ENCODE results near the gene RABGAP1. TPM values are rescaled to one million over a fixed set of nuclear protein-coding genes. Genes with fewer than 3 reads are reported as not detected.

Gene RABGAP1
- total and polyA plus RNA-seq, 9 donors, result 27.1 to 64.8 (median 59.0) TPM

- H3K9me3 ChIP-seq, result no peaks in the 10 kb centered on the region
- intact Hi-C loops (cut with DNase I), result no loop called here
- DNase-seq, result no peak
- WGBS, 3 donors, result 43 to 96% (median 69%) methylated on average over 2 of the region's 2 CpGs
- no peak for TF ChIP-seq POLR2A (IDR thresholded peaks at IDR 0.05)
- H3K27me3 ChIP-seq, result no peaks in the 10 kb centered on the region
- H3K4me3 ChIP-seq, result no peak overlapping the region
- H3K4me1 ChIP-seq (ENCODE audit: insufficient read depth), result peaks cover 5% of the 10 kb centered on the region
- H3K36me3 ChIP-seq, result no peaks in the 10 kb centered on the region
- H3K27ac ChIP-seq, result no peak overlapping the region
Observed at GRCh38 chr9:122978601-122979000, 37.8 kb downstream of the RABGAP1 start.

- Histone ChIP-seq H3K4me1 (ENCODE audit: insufficient read depth) (peaks cover 1% of the 10 kb centered on the region), H3K9me3 (no peaks in the 10 kb centered on the region), H3K4me3 (no peak overlapping the region), H3K36me3 (no peaks in the 10 kb centered on the region), H3K27ac (no peak overlapping the region), H3K27me3 (no peaks in the 10 kb centered on the region)
- no peak for DNase-seq
- TF ChIP-seq POLR2A (IDR thresholded peaks at IDR 0.05), result no peak
- TF ChIP-seq, protein P1, sequence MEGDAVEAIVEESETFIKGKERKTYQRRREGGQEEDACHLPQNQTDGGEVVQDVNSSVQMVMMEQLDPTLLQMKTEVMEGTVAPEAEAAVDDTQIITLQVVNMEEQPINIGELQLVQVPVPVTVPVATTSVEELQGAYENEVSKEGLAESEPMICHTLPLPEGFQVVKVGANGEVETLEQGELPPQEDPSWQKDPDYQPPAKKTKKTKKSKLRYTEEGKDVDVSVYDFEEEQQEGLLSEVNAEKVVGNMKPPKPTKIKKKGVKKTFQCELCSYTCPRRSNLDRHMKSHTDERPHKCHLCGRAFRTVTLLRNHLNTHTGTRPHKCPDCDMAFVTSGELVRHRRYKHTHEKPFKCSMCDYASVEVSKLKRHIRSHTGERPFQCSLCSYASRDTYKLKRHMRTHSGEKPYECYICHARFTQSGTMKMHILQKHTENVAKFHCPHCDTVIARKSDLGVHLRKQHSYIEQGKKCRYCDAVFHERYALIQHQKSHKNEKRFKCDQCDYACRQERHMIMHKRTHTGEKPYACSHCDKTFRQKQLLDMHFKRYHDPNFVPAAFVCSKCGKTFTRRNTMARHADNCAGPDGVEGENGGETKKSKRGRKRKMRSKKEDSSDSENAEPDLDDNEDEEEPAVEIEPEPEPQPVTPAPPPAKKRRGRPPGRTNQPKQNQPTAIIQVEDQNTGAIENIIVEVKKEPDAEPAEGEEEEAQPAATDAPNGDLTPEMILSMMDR (IDR thresholded peaks at IDR 0.05), result no peak
- no peak for TF ChIP-seq EP300 (IDR thresholded peaks at IDR 0.05)
- 64 to 73% (median 68%) methylated on average over 5 of the region's 5 CpGs for WGBS, 3 donors
- intact Hi-C loops (cut with DNase I), result no loop called here
Observed at GRCh38 chr9:122986010-122986409, 45.2 kb downstream of the RABGAP1 start.

DNA sequence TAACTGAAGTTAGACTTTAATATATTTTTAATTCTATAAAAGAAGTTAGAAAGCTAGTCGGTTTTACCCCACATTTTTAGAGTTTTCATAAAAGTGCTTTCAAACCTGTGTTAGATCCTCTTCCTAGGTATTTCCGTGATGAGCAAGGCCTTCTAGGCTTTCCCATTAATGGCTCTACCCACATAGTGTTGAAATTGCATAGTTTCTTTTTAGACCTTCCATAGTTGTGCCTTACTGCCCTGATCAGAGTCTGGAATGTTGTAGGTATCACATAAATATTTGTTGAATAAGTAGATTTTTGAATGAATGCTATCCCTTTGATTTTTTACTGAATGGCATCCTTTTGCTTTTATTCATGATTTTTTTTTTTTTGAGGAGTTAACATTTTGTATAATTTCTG is 47.3 kb downstream of the RABGAP1 start:
- Histone ChIP-seq H3K27me3 (no peaks in the 10 kb centered on the region), H3K27ac (no peak overlapping the region), H3K36me3 (no peaks in the 10 kb centered on the region), H3K9me3 (no peaks in the 10 kb centered on the region), H3K4me1 (ENCODE audit: insufficient read depth) (no peaks in the 10 kb centered on the region), H3K4me3 (no peak overlapping the region)
- WGBS, 3 donors, result 87 to 88% (median 87%) methylated on average over 2 of the region's 2 CpGs
- TF ChIP-seq, protein P1 (IDR thresholded peaks at IDR 0.05), result no peak
- TF ChIP-seq EP300 (IDR thresholded peaks at IDR 0.05) (no peak), POLR2A (IDR thresholded peaks at IDR 0.05) (no peak)
- intact Hi-C loops (cut with DNase I), result no loop called here
- no peak for DNase-seq

GRCh38 chr9:122988920-122989621 is 48.3 kb downstream of the RABGAP1 start:
- Histone ChIP-seq H3K36me3 (no peaks in the 10 kb centered on the region), H3K4me1 (ENCODE audit: insufficient read depth) (no peaks in the 10 kb centered on the region), H3K27me3 (no peaks in the 10 kb centered on the region), H3K9me3 (no peaks in the 10 kb centered on the region), H3K4me3 (no peak overlapping the region), H3K27ac (no peak overlapping the region)
- TF ChIP-seq POLR2A (IDR thresholded peaks at IDR 0.05), result no peak
- TF ChIP-seq, protein P1 (IDR thresholded peaks at IDR 0.05), result no peak
- no peak for TF ChIP-seq EP300 (IDR thresholded peaks at IDR 0.05)
- intact Hi-C loops (cut with DNase I), result no loop called here
- WGBS, 3 donors, result 67 to 76% (median 68%) methylated on average over 8 of the region's 8 CpGs
- no peak for DNase-seq

GRCh38 chr9:122991370-122991830 is 50.6 kb downstream of the RABGAP1 start:
- Histone ChIP-seq H3K4me3 (no peak overlapping the region), H3K9me3 (no peaks in the 10 kb centered on the region), H3K27ac (no peak overlapping the region), H3K4me1 (ENCODE audit: insufficient read depth) (no peaks in the 10 kb centered on the region), H3K27me3 (no peaks in the 10 kb centered on the region), H3K36me3 (no peaks in the 10 kb centered on the region)
- DNase-seq, result peak in 4 of 5 donors; percentile 28 to 50 (median 32)
- TF ChIP-seq, protein P1 (IDR thresholded peaks at IDR 0.05), result peak in 2 of 3 donors; percentile 59 to 64
- TF ChIP-seq EP300 (IDR thresholded peaks at IDR 0.05), result no peak
- intact Hi-C loops (cut with DNase I), result loop anchor here in 1 of 4 donors (10.0 kb wide), 1 partner anchor 87 kb away; the partner anchor contains the start of gene RC3H2
- 18 to 31% (median 20%) methylated on average over 4 of the region's 4 CpGs for WGBS, 3 donors
